H1 (cell line): ENCODE results near the gene TRIL. TPM values are rescaled to one million over a fixed set of nuclear protein-coding genes. Genes with fewer than 3 reads are reported as not detected.

ENCODE experiments used
- EGR1 ChIP-seq: IDR thresholded peaks from 2 replicates; pipeline ENCODE4 v1.6.1; 2011; ENCODE audit warnings: low read depth, low read length, borderline replicate concordance
- EP300 ChIP-seq, 2 experiments: IDR thresholded peaks; 1 replicate in 1 of 2; 2 replicates in 1 of 2; pipeline ENCODE4 v1.6.1; 2011 to 2012; ENCODE audit warnings: low read depth in 2 of 2, low read length in 2 of 2, mild to moderate bottlenecking in 2 of 2, borderline replicate concordance in 1 of 2, inconsistent platforms in 1 of 2, moderate library complexity in 1 of 2
- EZH2 ChIP-seq: fragments of 200-600 bp; sonication (generic); IDR thresholded peaks from 2 replicates; pipeline ENCODE4 v1.7.1; 2012; ENCODE audit warnings: low read depth, mild to moderate bottlenecking, moderate library complexity, low read length, inconsistent platforms; ENCODE audit not compliant: severe bottlenecking
- HDAC6 ChIP-seq: IDR thresholded peaks from one replicate; pipeline ENCODE4 v1.7.1; 2012; ENCODE audit warnings: low read depth, mild to moderate bottlenecking, inconsistent platforms, low read length, moderate library complexity
- RBBP5 ChIP-seq: IDR thresholded peaks from 2 replicates; pipeline ENCODE4 v1.7.1; 2012; ENCODE audit warnings: low read depth, mild to moderate bottlenecking, inconsistent platforms, low read length, moderate library complexity, borderline replicate concordance
- SRF ChIP-seq: IDR thresholded peaks from 2 replicates; pipeline ENCODE4 v1.6.1; 2011; ENCODE audit warnings: mild to moderate bottlenecking, low read depth, low read length, moderate library complexity
- ZNF274 ChIP-seq: IDR thresholded peaks from 2 replicates; pipeline ENCODE4 v1.7.0; 2012; ENCODE audit warnings: low read length, borderline replicate concordance; ENCODE audit errors: extremely low read depth
- polyA plus RNA-seq, 7 experiments: library from polyadenylated mRNA; depleted of rRNA in 3 of 7; stranded (reverse) in 5 of 7; unstranded in 2 of 7; fragments of >200 nt in 5 of 7; fragments of 200-250 nt in 2 of 7; gene quantifications; 1 replicate in 5 of 7; 2 replicates in 1 of 7; 4 replicates in 1 of 7; pipeline versions ENCODE4 v1.2.1 to v1.2.3, GENCODE V29; 2011 to 2013; ENCODE audit warnings: missing spikeins in 2 of 7, mixed read lengths in 2 of 7
- total RNA-seq: library from RNA; stranded (reverse); fragmentation: NEBNext Ultra II Directional; extraction: Animal tissue kit (Norgen Biotek cat#: 25700); gene quantifications from 2 replicates; pipeline ENCODE4 v1.2.1, GENCODE V29; 2021

The TRIL gene
- total and polyA plus RNA-seq, 2 of the 8 experiments (the other 6 are each of a cell fraction or from before 2014, with no cell fraction given): 3.9 to 5.5 TPM

DNA sequence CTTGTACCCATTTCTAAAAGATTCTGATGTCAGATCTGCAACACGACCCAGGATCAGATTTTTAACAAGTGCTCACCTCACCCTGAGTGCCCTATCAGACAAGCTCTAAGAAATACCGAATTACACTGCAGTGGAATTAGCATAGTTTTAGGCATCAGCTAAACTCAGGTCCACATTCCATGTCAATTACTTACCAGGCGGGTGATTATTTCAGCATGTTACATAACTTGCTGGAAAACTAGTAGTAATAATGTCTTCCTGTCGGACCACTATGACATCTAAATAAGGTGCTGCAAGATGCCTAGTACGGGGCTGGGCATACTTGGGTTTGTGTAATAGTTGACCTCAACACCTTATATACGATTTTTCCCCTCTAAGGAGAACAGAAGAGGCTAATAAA lies 21.0 kb downstream of the TRIL start (continued):
- TF ChIP-seq EZH2 (no peak), EP300 (IDR thresholded peaks at IDR 0.05; ENCODE audit: borderline replicate concordance in 1 of 2, low read depth in 2 of 2, low read length in 2 of 2) (no peak), SRF (no peak), EGR1 (no peak), RBBP5 (no peak), ZNF274 (no peak), HDAC6 (no peak)
